K562 (cell line): ENCODE measurements around the gene NDUFB10. TPM values are rescaled to one million over a fixed set of nuclear protein-coding genes. Genes with fewer than 3 reads are reported as not detected.

ENCODE experiments used
- AFF1 ChIP-seq, 2 experiments: fragments of 450-650 bp; IDR thresholded peaks; 2 replicates each; pipeline ENCODE4 v1.6.1; 2018; ENCODE audit warnings: mild to moderate bottlenecking in 2 of 2, low read depth in 1 of 2; ENCODE audit not compliant: partially characterized antibody in 2 of 2
- KAT7 ChIP-seq: sonication (generic); formaldehyde crosslinking; IDR thresholded peaks from 2 replicates; pipeline ENCODE4 v1.8.0; 2022; ENCODE audit warnings: missing genetic modification reagents, mild to moderate bottlenecking, borderline replicate concordance
- MTA3 ChIP-seq: fragments of 450-650 bp; formaldehyde crosslinking; IDR thresholded peaks from 2 replicates; pipeline ENCODE4 v1.6.1; 2017; ENCODE audit warnings: mild to moderate bottlenecking, borderline replicate concordance
- PHB ChIP-seq: fragments of 250-450 bp; sonication (Bioruptor Pico); IDR thresholded peaks from 2 replicates; pipeline ENCODE4 v1.5.0; 2021
- RUNX1 ChIP-seq: sonication (generic); IDR thresholded peaks from 2 replicates; pipeline ENCODE4 v1.6.1; 2016; ENCODE audit warnings: antibody characterized with exemption, low read depth
- SIN3A ChIP-seq, 2 experiments: fragments of 150-350 bp in 1 of 2; IDR thresholded peaks; 2 replicates each; pipeline ENCODE4 v1.6.1; 2011 to 2016; ENCODE audit warnings: borderline replicate concordance in 2 of 2, low read depth in 2 of 2, low read length in 2 of 2, mild to moderate bottlenecking in 2 of 2, moderate library complexity in 2 of 2; ENCODE audit not compliant: control insufficient read depth in 1 of 2
- SIN3B ChIP-seq: fragments of 450-650 bp; IDR thresholded peaks from 2 replicates; pipeline ENCODE4 v1.6.1; 2017; ENCODE audit warnings: low read depth, mild to moderate bottlenecking, moderate library complexity
- SMARCE1 ChIP-seq: fragments of 450-650 bp; IDR thresholded peaks from 2 replicates; pipeline ENCODE4 v1.7.1; 2016; ENCODE audit warnings: mild to moderate bottlenecking
- TOE1 ChIP-seq, 2 experiments: fragments of 450-650 bp in 1 of 2; sonication (generic) in 1 of 2; formaldehyde crosslinking in 1 of 2; IDR thresholded peaks; 2 replicates each; pipeline versions ENCODE4 v1.7.1 to v1.8.0; 2016 to 2022; ENCODE audit warnings: borderline replicate concordance in 2 of 2, mild to moderate bottlenecking in 2 of 2, antibody characterized with exemption in 1 of 2, inconsistent platforms in 1 of 2, low read depth in 1 of 2, missing genetic modification reagents in 1 of 2, moderate library complexity in 1 of 2
- ZBTB33 ChIP-seq: sonication (generic); formaldehyde crosslinking; IDR thresholded peaks from 2 replicates; pipeline ENCODE4 v1.8.1; 2023; ENCODE audit warnings: mild to moderate bottlenecking, missing genetic modification reagents
- ZC3H11A ChIP-seq: IDR thresholded peaks from 2 replicates; pipeline ENCODE4 v1.6.1; 2012; ENCODE audit warnings: low read depth, low read length, improper control_type of control experiment
- ZNF592 ChIP-seq: fragments of 450-650 bp; IDR thresholded peaks from 2 replicates; pipeline ENCODE4 v1.6.1; 2017; ENCODE audit warnings: antibody characterized with exemption, mild to moderate bottlenecking
- polyA plus RNA-seq, 8 experiments: library from polyadenylated mRNA; depleted of rRNA in 4 of 8; stranded (reverse) in 5 of 8; unstranded in 3 of 8; fragments of >200 nt; fragmentation: Nextera tagmentation in 2 of 8; fragmentation: Illumina TruSeq in 1 of 8; extraction: Ambion mirVana in 2 of 8; extraction: Trizol in 1 of 8; gene quantifications; 2 replicates each; pipeline versions ENCODE4 v1.2.1 to v1.2.3, GENCODE V29; 2011 to 2014; ENCODE audit warnings: inconsistent platforms in 1 of 8, missing spikeins in 1 of 8
- total RNA-seq, 7 experiments: library from RNA; depleted of rRNA in 6 of 7; stranded (reverse); fragments of >200 nt in 6 of 7; fragmentation: Illumina TruSeq in 2 of 7; extraction: Trizol in 2 of 7; gene quantifications; 2 replicates each; pipeline versions ENCODE4 v1.2.1 to v1.2.3, GENCODE V29; 2011 to 2021; ENCODE audit warnings: low replicate concordance in 1 of 7

Gene NDUFB10
- total and polyA plus RNA-seq, 9 of the 15 experiments (the other 6 are each of a cell fraction or from before 2014, with no cell fraction given) = 69.3 to 527 (median 161) TPM

- TF ChIP-seq SIN3B (peak; percentile 94), RUNX1 (no peak), SIN3A (IDR thresholded peaks at IDR 0.05; ENCODE audit: borderline replicate concordance in 2 of 2, control insufficient read depth in 1 of 2, low read depth in 2 of 2, low read length in 2 of 2) (peak; percentile 59 to 88; a peak in 3 of 4 replicates), MTA3 (peak; percentile 99), PHB (CRISPR knock-in tag) (peak; percentile 77; the same call in 1 of the 2 replicates), KAT7 (peak; percentile 42), ZC3H11A (no peak), SMARCE1 (no peak), ZBTB33 (CRISPR knock-in tag) (0 out of 2 replicates have a peak, but pooled peaks have one; percentile 11), ZNF592 (no peak), TOE1 (IDR thresholded peaks at IDR 0.05; ENCODE audit: borderline replicate concordance) (peak; percentile 67; the same call in 1 of the 2 replicates), TOE1 (CRISPR knock-in tag; IDR thresholded peaks at IDR 0.05; ENCODE audit: borderline replicate concordance, low read depth) (peak; percentile 81; the same call in 1 of the 2 replicates), AFF1 (IDR thresholded peaks at IDR 0.05; ENCODE audit: low read depth in 1 of 2, partially characterized antibody in 2 of 2) (peak in 1 of 2 experiments; percentile 37)
Measured at GRCh38 chr16:1964506-1965395, 5.4 kb downstream of the NDUFB10 start, which contains the start of gene RPS2 (continued).
